ENCODE data around the gene GABPB2. TPM values are rescaled to one million over a fixed set of nuclear protein-coding genes. Genes with fewer than 3 reads are reported as not detected.

The GABPB2 gene
- total and polyA plus RNA-seq, 2 of the 13 experiments (the other 11 are each of a cell fraction or from before 2014, with no cell fraction given), result 0.09 TPM; not detected in 1

DNA sequence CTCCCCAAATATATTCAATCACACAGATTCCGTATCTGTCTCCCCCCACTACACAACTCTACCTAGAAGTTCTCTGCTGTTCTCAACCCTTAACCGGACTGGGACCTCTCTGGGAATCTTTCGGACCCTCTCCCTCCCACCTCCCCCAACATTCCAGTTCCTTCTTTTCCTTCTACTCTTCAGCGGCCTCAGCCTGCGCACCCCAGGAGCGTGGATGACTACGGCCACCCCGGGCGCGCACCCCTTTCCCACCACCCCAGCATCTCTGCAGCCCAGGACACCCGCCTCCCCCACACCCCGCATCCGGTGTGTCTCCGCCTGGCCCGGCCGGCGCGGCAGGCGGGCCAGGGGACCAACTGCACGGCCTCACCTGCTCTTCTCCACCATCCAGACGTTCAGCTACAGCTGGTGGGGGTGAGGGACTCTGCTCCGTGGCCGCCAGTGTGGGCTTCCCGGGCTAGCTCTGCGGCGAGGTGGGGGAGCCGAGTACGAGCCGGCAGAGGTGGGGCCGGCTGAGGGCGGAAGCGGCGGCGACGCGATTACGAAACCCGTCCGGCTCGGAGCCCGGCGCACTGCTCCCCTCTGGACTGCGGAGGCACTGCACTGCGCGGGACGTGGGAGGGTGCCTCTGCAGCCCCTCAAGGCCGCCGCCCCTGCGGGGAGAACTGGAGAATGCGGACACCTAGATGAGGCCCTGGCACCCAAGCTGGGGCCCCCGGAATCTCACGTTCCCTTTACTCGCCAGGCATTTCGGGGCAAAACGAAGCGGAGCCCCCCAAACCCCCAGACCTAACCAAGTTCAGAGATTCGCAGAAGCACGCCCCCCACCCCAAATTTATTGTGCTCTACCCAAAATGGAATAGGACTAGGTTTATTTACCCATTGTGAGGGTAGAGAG is 11.2 kb upstream of the GABPB2 start, which contains the start of gene CDC42SE1 (continued):
- no peak for TF ChIP-seq IRX3 (CRISPR knock-in tag; IDR thresholded peaks at IDR 0.05; ENCODE audit: borderline replicate concordance, low read depth)
- TF ChIP-seq NFE2L1 (CRISPR knock-in tag; IDR thresholded peaks at IDR 0.05; ENCODE audit: borderline replicate concordance), result 0 out of 2 replicates have a peak, but pooled peaks have one; percentile 41
- TF ChIP-seq, protein P1, sequence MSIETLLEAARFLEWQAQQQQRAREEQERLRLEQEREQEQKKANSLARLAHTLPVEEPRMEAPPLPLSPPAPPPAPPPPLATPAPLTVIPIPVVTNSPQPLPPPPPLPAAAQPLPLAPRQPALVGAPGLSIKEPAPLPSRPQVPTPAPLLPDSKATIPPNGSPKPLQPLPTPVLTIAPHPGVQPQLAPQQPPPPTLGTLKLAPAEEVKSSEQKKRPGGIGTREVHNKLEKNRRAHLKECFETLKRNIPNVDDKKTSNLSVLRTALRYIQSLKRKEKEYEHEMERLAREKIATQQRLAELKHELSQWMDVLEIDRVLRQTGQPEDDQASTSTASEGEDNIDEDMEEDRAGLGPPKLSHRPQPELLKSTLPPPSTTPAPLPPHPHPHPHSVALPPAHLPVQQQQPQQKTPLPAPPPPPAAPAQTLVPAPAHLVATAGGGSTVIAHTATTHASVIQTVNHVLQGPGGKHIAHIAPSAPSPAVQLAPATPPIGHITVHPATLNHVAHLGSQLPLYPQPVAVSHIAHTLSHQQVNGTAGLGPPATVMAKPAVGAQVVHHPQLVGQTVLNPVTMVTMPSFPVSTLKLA (IDR thresholded peaks at IDR 0.05), result no peak
- no peak for TF ChIP-seq DR1 (CRISPR knock-in tag; IDR thresholded peaks at IDR 0.05)
- TF ChIP-seq, protein P2, sequence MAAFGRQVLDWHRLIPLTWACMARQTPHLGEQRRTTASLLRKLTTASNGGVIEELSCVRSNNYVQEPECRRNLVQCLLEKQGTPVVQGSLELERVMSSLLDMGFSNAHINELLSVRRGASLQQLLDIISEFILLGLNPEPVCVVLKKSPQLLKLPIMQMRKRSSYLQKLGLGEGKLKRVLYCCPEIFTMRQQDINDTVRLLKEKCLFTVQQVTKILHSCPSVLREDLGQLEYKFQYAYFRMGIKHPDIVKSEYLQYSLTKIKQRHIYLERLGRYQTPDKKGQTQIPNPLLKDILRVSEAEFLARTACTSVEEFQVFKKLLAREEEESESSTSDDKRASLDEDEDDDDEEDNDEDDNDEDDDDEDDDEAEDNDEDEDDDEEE (CRISPR knock-in tag; IDR thresholded peaks at IDR 0.05), result no peak; the same call in 1 of the 2 replicates
- peak; percentile 52; the same call in 1 of the 2 replicates for TF ChIP-seq ZNF136 (CRISPR knock-in tag; IDR thresholded peaks at IDR 0.05; ENCODE audit: low read depth)
- TF ChIP-seq CCAR2 (optimal IDR thresholded peaks at IDR 0.05; ENCODE audit: low read depth, low read length), result no peak
- TF ChIP-seq ZNF564 (CRISPR knock-in tag; IDR thresholded peaks at IDR 0.05), result no peak; the same call in 1 of the 2 replicates
- no peak for TF ChIP-seq GLI4 (CRISPR knock-in tag; IDR thresholded peaks at IDR 0.05; ENCODE audit: borderline replicate concordance)
- TF ChIP-seq, protein P3, sequence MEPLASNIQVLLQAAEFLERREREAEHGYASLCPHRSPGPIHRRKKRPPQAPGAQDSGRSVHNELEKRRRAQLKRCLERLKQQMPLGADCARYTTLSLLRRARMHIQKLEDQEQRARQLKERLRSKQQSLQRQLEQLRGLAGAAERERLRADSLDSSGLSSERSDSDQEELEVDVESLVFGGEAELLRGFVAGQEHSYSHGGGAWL (CRISPR knock-in tag; IDR thresholded peaks at IDR 0.05), result no peak
- TF ChIP-seq, protein P4, sequence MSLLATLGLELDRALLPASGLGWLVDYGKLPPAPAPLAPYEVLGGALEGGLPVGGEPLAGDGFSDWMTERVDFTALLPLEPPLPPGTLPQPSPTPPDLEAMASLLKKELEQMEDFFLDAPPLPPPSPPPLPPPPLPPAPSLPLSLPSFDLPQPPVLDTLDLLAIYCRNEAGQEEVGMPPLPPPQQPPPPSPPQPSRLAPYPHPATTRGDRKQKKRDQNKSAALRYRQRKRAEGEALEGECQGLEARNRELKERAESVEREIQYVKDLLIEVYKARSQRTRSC (CRISPR knock-in tag; IDR thresholded peaks at IDR 0.05; ENCODE audit: low read depth), result no peak
- TF ChIP-seq ISX (CRISPR knock-in tag; conservative IDR thresholded peaks at IDR 0.05), result no peak
- TF ChIP-seq HNF4G (IDR thresholded peaks at IDR 0.05; ENCODE audit: borderline replicate concordance, low read depth, low read length), result no peak
- TF ChIP-seq HNF4G (CRISPR knock-in tag; IDR thresholded peaks at IDR 0.05; ENCODE audit: borderline replicate concordance, low read depth), result peak; percentile 61; the same call in 1 of the 2 replicates
- no peak for TF ChIP-seq TP53 (CRISPR knock-in tag; conservative IDR thresholded peaks at IDR 0.05)
- peak; percentile 79 for TF ChIP-seq PHF21A (CRISPR knock-in tag; IDR thresholded peaks at IDR 0.05)
- TF ChIP-seq ARID2 (CRISPR knock-in tag; IDR thresholded peaks at IDR 0.05; ENCODE audit: borderline replicate concordance), result no peak
- no peak for TF ChIP-seq JARID2 (CRISPR knock-in tag; IDR thresholded peaks at IDR 0.05; ENCODE audit: insufficient replicate concordance)
- TF ChIP-seq ZNF34 (CRISPR knock-in tag; IDR thresholded peaks at IDR 0.05; ENCODE audit: borderline replicate concordance), result no peak
- TF ChIP-seq, protein P5, sequence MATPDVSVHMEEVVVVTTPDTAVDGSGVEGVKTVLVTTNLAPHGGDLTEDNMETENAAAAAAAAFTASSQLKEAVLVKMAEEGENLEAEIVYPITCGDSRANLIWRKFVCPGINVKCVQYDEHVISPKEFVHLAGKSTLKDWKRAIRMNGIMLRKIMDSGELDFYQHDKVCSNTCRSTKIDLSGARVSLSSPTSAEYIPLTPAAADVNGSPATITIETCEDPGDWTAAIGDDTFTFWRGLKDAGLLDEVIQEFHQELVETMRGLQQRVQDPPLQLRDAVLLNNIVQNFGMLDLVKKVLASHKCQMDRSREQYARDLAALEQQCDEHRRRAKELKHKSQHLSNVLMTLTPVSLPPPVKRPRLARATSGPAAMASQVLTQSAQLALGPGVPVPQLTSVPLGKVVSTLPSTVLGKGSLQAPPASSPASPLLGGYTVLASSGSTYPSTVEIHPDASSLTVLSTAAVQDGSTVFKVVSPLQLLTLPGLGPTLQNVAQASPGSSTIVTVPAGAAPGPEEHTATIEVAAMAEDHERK (CRISPR knock-in tag; IDR thresholded peaks at IDR 0.05; ENCODE audit: low read depth), result no peak
- peak; percentile 73 for TF ChIP-seq MED1 (CRISPR knock-in tag; IDR thresholded peaks at IDR 0.05)
- peak; percentile 95 for TF ChIP-seq CEBPB (IDR thresholded peaks at IDR 0.05; ENCODE audit: borderline replicate concordance, low read depth, low read length)
- no peak for TF ChIP-seq PAX8 (CRISPR knock-in tag; IDR thresholded peaks at IDR 0.05; ENCODE audit: borderline replicate concordance)
- TF ChIP-seq ZNF841 (CRISPR knock-in tag; IDR thresholded peaks at IDR 0.05; ENCODE audit: borderline replicate concordance), result no peak
- no peak for TF ChIP-seq ZBTB21 (CRISPR knock-in tag; IDR thresholded peaks at IDR 0.05)
